Stimulated activated naive B cell treated with anti-CD40 and anti-IgM and Interleukin-4, amounts not matched to agents 10 μg/mL and 1 μg/mL and 100 μg/mL, for 72 hours (primary cell): ENCODE results near the gene SMC3.
"Not testable (repeated sequence)": the region's sequence is repeated elsewhere in the genome, so short reads cannot be mapped to it uniquely, and the experiment has no call there.

Experiments used
- ATAC-seq, 2 donors: fragments of 150-1000 bp; cut with Tn5 transposase; replicated peaks; 2 replicates each; pipeline ENCODE4 v1.10.0; 2021; ENCODE audit warnings: moderate library complexity in 1 of 2
- DNase-seq: peaks from one replicate; pipeline ENCODE4 v3.0.0; 2021
- H3K27ac Mint-ChIP-seq: one replicate; pipeline ENCODE4 v1.8.0; 2022; ENCODE audit warnings: mild to moderate bottlenecking, mixed read lengths
- H3K27me3 Mint-ChIP-seq, 2 donors: one replicate each; pipeline ENCODE4 v1.8.0; 2022; ENCODE audit warnings: mixed read lengths in 2 of 2
- H3K36me3 Mint-ChIP-seq, 2 donors: one replicate each; pipeline ENCODE4 v1.8.0; 2022; ENCODE audit warnings: mixed read lengths in 2 of 2, mild to moderate bottlenecking in 1 of 2
- H3K4me1 Mint-ChIP-seq, 2 donors: one replicate each; pipeline ENCODE4 v1.8.0; 2022; ENCODE audit warnings: mixed read lengths in 2 of 2, mild to moderate bottlenecking in 1 of 2
- H3K4me3 Mint-ChIP-seq, 2 donors: one replicate each; pipeline ENCODE4 v1.8.0; 2022; ENCODE audit warnings: mild to moderate bottlenecking in 2 of 2, mixed read lengths in 2 of 2, moderate library complexity in 1 of 2
- H3K9me3 Mint-ChIP-seq, 2 donors: one replicate each; pipeline ENCODE4 v1.8.0; 2022; ENCODE audit warnings: mixed read lengths in 2 of 2, mild to moderate bottlenecking in 1 of 2

The SMC3 gene

DNA sequence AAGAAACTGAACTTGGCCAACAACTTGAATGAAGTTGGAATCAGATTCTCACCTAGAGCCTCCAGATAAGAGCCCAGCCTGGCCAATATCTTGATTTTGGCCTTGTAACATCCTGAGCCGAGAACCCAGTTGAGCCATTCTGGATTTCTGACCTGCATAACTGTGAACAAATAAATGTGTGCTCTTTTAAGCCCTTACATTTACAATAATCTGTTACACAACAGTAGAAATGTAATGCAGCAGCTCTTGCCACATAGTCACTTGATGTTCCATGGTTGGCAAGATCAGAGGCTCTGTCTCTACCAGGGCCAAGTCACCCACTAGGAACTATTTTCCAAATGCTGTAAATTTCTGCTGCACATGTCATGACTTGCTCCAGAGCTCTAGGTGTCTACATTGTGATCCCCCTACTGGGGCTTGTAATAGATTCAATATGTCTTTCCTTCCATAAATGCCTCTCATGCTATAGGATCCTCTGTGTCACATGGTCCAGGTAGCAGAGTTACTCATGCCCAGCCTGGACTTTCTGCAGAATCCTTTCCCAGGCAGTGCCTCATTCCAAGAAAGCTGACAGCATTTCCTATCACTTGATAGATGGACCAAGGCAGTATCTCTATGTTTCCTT, 65.2 kb downstream of the SMC3 start:
- Mint-ChIP-seq H3K36me3 (no peaks in the 10 kb centered on the region), H3K27ac (no peak overlapping the region), H3K4me1 (no peaks in the 10 kb centered on the region), H3K9me3 (peaks cover 0 to 5% of the 10 kb centered on the region in 2 donors), H3K4me3 (no peak overlapping the region), H3K27me3 (peaks cover 15% of the 10 kb centered on the region in 2 donors)
- ATAC-seq (no peak), DNase-seq (no peak)

DNA sequence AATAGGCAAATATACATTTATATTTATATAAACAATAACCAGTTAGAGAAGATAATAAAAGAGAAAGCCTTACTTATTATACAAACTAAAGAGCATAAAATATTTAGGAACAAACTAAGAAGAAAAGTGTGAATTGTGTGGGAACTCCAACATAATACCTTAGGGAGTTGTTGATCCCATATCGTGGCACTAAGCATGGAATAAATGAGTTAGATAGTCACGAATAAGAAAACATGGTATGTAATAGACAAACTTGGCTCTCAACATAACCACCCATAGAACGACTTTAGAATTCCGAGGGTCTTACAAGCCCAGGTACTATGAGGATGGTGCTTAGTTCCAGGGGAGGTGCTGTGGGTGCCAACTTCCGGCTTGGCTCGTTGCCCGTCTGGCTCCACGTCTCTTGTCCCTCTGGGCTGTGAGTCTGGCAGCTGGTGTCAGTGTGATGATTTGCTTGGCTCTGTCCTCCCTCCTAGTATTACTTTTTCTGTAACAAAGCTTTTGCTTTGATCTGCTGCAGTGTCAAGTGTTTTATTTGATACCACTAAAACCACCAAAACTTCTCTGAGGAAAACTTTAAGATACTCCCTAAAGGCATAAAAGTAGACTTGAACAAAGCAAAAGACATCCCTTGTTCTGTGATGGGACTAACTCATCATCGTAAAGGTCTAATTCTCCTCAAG, 67.2 kb downstream of the SMC3 start:
- H3K9me3 Mint-ChIP-seq, result no peaks in the 10 kb centered on the region
- H3K4me1 Mint-ChIP-seq, result no peaks in the 10 kb centered on the region
- no peak overlapping the region for H3K4me3 Mint-ChIP-seq
- H3K36me3 Mint-ChIP-seq, result no peaks in the 10 kb centered on the region
- ATAC-seq (no peak), DNase-seq (no peak)
- H3K27me3 Mint-ChIP-seq, result peaks cover 12 to 23% of the 10 kb centered on the region in 2 donors
- no peak overlapping the region for H3K27ac Mint-ChIP-seq

DNA sequence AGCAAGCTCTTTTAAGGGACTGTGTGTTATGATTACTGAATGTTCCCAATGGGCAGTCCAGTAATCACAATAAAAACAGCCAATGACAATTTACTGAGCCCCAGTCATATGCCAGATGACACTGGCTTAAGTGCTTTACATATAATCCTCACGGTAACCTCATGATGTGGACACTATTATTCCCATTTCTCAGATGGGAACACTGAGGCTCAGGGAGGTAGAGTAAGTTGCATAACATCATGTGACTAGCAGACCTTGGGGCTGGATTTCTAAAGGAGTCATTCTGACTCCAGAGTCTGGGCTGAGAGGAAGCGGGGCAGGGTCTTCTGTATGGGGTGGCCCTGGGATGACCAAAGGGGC, 69.1 kb downstream of the SMC3 start:
- Mint-ChIP-seq H3K36me3 (no peaks in the 10 kb centered on the region), H3K9me3 (no peaks in the 10 kb centered on the region), H3K4me3 (no peak overlapping the region), H3K4me1 (peaks cover 3 to 5% of the 10 kb centered on the region in 2 donors), H3K27ac (no peak overlapping the region), H3K27me3 (peaks cover 21 to 34% of the 10 kb centered on the region in 2 donors)
- ATAC-seq (no peak), DNase-seq (no peak)

DNA sequence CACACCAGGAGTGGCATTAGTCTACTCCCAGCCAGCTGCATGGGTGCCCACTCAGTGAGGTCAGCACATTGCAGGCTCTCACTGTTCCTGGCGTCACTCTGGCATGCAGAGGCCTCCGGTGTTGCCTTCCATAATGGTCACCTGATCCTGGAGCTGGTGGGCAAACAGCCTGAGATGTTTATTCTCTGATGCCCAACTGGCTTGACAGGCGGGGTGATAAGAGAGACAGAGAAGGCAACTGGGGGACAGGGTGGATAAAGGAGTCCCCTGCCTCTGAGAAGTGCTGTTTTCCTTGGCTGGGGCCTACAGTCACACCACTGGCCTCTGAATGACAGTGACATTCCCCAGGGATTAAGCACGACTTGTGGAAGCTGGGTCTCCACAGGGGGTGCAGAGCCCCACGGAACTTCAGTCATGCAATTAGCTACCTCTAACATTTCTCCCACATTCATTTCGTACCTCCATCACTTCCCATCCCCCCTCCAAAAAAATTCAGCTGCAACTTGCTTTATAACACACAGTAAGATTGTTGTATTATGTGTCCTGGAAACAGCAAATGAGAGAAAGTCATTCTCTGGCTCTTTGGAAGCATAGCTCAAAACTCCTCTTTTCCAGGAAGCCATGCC, 69.5 kb downstream of the SMC3 start:
- Mint-ChIP-seq H3K9me3 (no peaks in the 10 kb centered on the region), H3K4me1 (peaks cover 3 to 5% of the 10 kb centered on the region in 2 donors), H3K27ac (no peak overlapping the region), H3K27me3 (peaks cover 23 to 38% of the 10 kb centered on the region in 2 donors), H3K4me3 (no peak overlapping the region), H3K36me3 (no peaks in the 10 kb centered on the region)
- DNase-seq (no peak), ATAC-seq (no peak)

DNA sequence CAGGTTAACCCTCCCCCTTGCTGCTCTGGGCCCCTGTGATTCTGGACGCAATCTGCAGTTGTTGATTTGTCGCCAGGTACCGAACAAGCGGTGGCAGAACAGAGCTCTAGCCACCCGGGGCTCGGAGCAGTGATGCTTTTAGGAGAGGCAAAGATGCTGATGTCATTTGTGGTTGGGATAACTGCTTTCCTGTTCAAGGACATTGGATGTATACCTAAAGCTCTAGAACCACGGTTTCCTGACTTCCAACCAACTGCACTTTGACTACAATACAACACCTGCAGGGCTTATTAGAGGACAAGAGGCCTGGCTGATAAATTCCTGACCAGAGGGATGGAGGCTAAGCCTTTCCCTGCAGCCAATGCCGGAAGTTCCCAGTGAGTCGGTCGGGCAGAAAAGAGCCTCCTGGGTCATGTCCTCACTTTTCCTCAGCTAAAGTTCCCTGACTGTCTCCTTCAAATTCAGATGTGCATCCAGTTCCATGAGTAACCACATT, 70.1 kb downstream of the SMC3 start:
- no peak overlapping the region for H3K27ac Mint-ChIP-seq
- no peaks in the 10 kb centered on the region for H3K9me3 Mint-ChIP-seq
- H3K27me3 Mint-ChIP-seq, result peaks cover 28 to 43% of the 10 kb centered on the region in 2 donors
- DNase-seq, result no peak
- peaks cover 0 to under 1% of the 10 kb centered on the region in 2 donors for H3K36me3 Mint-ChIP-seq
- H3K4me1 Mint-ChIP-seq, result peaks cover 6 to 8% of the 10 kb centered on the region in 2 donors
- H3K4me3 Mint-ChIP-seq, result no peak overlapping the region
- ATAC-seq, result no peak

DNA sequence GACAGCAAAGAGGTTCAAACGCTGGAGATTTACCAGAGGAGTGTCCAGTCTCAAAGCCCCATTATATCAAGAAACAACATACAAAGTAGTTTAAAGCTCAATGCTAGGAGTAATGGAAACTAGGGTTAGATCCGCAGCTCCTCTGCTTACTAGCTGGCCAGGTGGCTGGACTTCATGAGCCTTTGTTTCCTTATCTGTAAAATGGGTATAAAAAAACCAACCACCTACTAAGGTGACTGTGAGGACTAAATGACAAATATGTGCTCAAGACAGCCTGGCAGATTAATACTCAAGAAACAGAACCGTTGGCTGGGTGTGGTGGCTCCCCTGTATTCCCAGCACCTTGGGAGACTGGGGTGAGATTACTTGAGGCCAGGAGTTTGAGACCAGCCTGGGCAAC, 70.8 kb downstream of the SMC3 start:
- no peak overlapping the region for H3K4me3 Mint-ChIP-seq
- H3K27ac Mint-ChIP-seq, result no peak overlapping the region
- DNase-seq (no peak), ATAC-seq (no peak)
- H3K27me3 Mint-ChIP-seq, result peaks cover 34 to 50% of the 10 kb centered on the region in 2 donors
- H3K36me3 Mint-ChIP-seq, result peaks cover 0 to 2% of the 10 kb centered on the region in 2 donors
- no peaks in the 10 kb centered on the region for H3K9me3 Mint-ChIP-seq
- H3K4me1 Mint-ChIP-seq, result peaks cover 10 to 15% of the 10 kb centered on the region in 2 donors

DNA sequence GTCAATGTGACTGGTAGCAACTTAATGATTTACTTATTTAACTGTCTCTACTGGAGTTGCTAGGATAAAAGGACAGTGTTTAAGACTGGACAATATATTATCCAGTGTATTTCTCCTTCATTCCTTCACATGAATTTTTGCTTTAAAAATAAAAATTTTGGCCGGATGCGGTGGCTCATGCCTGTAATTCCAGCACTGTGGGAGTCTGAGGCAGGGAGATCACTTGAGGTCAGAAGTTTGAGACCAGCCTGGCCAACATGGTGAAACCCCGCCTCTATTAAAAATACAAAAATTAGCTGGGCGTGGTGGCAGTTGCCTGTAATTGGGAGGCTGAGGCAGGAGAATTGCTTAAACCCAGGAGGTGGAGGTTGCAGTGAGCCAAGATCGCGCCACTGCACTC, 71.6 kb downstream of the SMC3 start:
- H3K4me1 Mint-ChIP-seq, result peaks cover 11 to 19% of the 10 kb centered on the region in 2 donors
- H3K27ac Mint-ChIP-seq, H3K4me3 Mint-ChIP-seq, H3K36me3 Mint-ChIP-seq, DNase-seq, ATAC-seq, H3K9me3 Mint-ChIP-seq: not testable (repeated sequence)
- H3K27me3 Mint-ChIP-seq, result peaks cover 35 to 54% of the 10 kb centered on the region in 2 donors

DNA sequence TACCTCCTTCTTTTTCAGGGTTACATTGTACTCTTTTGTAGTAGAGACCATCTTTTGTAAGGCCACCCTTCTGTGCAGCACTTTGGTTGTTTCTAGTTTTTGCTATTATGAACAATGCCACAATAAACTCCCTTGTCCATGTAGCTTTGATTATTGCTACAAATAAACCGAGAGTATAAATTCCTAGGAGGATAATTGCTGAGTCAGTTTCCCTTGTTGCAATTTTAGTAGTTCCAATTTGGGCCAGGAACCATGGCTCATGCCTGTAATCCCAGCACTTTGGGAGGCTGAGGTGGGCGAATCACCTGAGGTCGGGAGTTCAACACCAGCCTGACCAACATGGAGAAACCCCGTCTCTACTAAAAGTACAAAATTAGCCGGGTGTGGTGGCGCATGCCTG, 72.4 kb downstream of the SMC3 start:
- Mint-ChIP-seq H3K4me1 (peaks cover 13 to 23% of the 10 kb centered on the region in 2 donors), H3K27me3 (peaks cover 38 to 55% of the 10 kb centered on the region in 2 donors)
- not testable (repeated sequence) for DNase-seq, H3K4me3 Mint-ChIP-seq, ATAC-seq, H3K9me3 Mint-ChIP-seq, H3K27ac Mint-ChIP-seq, H3K36me3 Mint-ChIP-seq

DNA sequence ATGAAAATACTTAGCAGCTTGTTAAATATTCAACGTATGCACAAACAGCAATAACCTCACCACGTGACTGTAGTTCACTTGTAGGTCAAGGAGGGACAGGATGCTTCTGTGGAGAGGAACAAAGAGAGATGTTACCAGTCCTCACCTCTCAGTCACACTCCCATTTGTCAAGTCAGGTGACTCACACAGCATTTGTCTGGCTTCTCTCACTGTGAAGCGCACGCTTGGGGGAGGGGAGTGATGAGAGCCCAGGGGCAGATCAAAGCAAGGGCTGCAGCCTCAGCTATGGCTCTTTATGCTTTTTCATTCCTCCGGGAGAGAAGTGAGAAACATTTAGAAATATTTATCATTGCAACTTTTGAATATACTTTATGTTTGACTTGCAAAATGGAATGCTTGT, 73.8 kb downstream of the SMC3 start:
- Mint-ChIP-seq H3K4me3 (no peak overlapping the region), H3K36me3 (peaks cover 0 to 2% of the 10 kb centered on the region in 2 donors), H3K9me3 (no peaks in the 10 kb centered on the region), H3K27ac (no peak overlapping the region), H3K4me1 (peaks cover 15 to 26% of the 10 kb centered on the region in 2 donors), H3K27me3 (peaks cover 44 to 55% of the 10 kb centered on the region in 2 donors)
- ATAC-seq (peak; percentile 56 to 63), DNase-seq (no peak)

DNA sequence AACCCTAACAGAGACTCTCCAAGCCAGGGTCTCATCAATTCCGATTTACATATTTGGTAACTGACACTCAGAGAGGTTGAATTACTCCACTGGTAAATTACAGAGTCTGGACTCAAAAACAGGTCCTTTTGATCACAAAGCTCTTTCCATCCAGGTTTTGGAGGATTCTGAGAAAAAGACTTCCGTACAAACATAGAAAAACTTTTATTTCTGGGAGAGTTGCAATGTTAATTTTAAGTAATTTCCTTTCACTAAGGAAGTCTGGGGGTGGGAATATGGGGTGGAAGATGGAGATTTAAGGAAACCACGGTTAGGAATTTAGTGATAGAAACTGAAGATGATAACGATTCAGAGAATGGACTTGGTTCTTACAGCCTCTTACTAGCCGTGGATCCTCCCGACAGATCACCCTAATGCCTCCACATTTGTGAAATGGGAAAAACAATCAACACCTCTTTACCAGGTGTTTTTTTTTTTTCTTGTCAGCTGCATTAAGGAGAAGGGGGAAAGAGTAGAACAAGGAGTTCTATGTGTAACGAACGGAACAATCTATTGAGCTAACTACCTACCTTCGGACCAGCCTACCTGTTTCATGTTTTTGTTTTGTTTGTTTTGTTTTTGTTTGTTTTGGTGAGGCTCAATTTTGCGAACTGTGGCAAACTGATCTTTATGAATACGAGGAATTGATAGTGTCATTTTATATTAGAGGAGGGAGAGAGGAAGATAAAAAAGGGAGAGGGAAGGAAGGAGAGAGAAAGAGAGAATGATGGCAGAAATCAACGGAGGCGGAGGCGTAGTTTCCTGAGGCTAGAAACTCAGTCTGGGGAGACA, 74.9 kb downstream of the SMC3 start:
- no peaks in the 10 kb centered on the region for H3K9me3 Mint-ChIP-seq
- H3K27ac Mint-ChIP-seq, result no peak overlapping the region
- no peak for DNase-seq
- ATAC-seq, result no peak
- peaks cover 40 to 52% of the 10 kb centered on the region in 2 donors for H3K27me3 Mint-ChIP-seq
- peaks cover 15 to 26% of the 10 kb centered on the region in 2 donors for H3K4me1 Mint-ChIP-seq
- H3K36me3 Mint-ChIP-seq, result peaks cover 0 to 2% of the 10 kb centered on the region in 2 donors
- peak overlapping the region; percentile 62 to 85 for H3K4me3 Mint-ChIP-seq

DNA sequence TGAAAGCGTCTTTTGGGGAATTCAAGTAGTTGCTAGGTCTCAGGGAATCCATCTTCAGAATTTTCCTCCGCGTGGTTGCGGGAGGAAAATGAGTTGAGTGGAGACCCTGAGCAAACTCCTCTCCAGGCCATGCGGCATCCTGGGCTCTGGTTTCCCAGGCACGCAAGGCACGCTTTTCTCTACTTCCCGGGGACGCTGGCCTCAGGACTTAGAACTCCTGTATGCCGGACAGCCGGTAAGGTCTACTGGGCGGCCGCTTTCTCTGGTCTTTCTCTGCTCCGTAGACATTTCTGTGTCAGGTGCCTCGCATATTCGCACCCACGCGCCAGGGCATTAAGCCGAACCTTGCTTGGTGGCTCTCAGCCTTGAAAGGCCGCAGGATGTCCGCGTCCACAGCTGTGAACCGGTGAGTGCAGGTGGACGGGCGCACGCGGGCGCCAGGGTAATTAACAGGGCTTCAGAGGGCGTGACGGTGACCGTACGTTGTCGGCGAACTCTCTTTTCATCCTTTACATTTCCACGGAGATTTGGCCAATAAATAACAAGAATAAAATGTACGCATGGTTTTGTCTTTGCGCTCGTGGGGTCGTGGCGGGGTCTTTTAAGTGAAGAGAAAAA, 75.6 kb downstream of the SMC3 start:
- Mint-ChIP-seq H3K4me1 (peaks cover 15 to 26% of the 10 kb centered on the region in 2 donors), H3K36me3 (peaks cover 0 to 2% of the 10 kb centered on the region in 2 donors), H3K27me3 (peaks cover 34 to 44% of the 10 kb centered on the region in 2 donors), H3K27ac (peak overlapping the region; percentile 33), H3K9me3 (no peaks in the 10 kb centered on the region), H3K4me3 (peak overlapping the region; percentile 85)
- DNase-seq, result no peak
- peak; percentile 20 to 35 for ATAC-seq

DNA sequence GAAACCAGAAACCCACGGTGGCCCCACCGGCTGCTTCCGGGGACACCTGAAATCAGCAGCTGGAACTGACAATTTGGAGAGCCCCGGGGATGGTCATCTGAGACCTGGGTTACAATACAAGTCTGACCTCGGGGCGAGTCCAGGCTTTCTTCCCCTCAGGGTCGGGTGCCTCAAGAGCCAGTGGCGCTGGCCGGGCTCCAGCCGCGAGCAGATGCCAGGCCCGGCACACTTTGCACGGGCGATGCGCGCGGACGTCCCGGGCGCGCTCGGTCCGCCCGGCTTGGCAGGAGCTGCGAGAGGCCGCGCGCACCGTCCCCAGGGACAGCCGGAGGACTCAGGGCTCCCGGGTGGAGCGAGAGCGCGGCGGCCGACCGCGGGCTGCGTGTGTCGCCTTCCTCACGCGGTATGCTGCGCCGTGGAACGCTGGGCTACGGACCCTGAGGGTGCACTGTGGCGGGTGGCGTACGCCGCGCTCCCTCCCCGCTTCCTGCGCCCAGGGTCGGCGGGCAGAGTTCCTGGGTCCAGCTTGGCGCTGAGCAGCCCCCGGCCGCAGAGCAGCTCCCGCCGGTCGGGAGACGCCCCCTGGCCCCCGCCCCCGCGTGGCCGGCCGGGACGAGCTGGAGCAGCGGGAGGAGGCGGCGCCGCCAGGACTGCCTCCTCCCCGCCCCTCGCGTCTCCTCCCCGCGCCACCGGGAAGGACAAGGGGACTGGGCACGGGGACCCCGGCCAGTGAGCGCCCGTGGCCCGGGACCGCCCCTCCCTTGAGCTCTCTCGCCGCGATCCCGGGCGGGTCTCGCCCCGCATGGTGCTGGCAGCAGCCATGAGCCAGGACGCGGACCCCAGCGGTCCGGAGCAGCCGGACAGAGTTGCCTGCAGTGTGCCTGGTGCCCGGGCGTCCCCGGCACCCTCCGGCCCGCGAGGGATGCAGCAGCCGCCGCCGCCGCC, 76.4 kb downstream of the SMC3 start, which contains the start of gene RBM20:
Gene RBM20, plus strand, starts transcription at position 684 of the 945 bp plus-strand sequence. Its CDS starts 119 bp downstream, at position 803.
- Mint-ChIP-seq H3K4me1 (peaks cover 15 to 26% of the 10 kb centered on the region in 2 donors), H3K4me3 (peak within 1 kb of the TSS; percentile 85), H3K27me3 (peaks cover 36 to 41% of the 10 kb centered on the region in 2 donors), H3K9me3 (no peaks in the 10 kb centered on the region), H3K36me3 (peaks cover 0 to 2% of the 10 kb centered on the region in 2 donors), H3K27ac (peak within 1 kb of the TSS; percentile 33)
- peak; percentile 64 to 65 for ATAC-seq
- no peak for DNase-seq
